Measurements from ENCODE around the gene MRPS18A. TPM values are rescaled to one million over a fixed set of nuclear protein-coding genes. Genes with fewer than 3 reads are reported as not detected.
A peak's percentile ranks its signal among the peaks of the same experiment; 100 is the strongest.

The MRPS18A gene
- total RNA-seq, 3 donors from 2014 or later, result 36.9 to 65.7 (median 61.9) TPM

DNA sequence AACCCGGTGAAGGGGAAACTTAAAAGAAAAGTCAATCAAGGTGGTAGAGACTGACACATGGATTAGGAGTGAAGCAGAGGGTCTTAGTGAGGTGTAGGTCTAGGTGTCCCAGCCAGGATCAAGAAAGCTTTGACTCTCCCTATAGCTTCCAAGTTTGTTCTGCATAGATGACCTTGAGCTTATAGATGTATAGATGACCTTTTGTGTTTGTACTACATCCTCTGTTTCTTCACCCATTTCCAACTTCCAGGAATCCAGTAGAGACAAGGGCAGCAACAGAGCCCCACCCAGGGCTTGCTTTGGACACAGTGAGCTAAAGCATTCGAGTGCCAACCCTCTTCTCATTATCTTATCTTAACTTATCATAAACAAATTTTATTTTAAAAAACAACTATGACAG lies 1.8 kb upstream of the MRPS18A start:
- intact Hi-C loops (cut with DNase I, micrococcal nuclease), result no loop called here
- ATAC-seq, result no peak

GRCh38 chr6:43687079-43687436 lies 533 bp downstream of the MRPS18A start:
- TF ChIP-seq, protein P1, sequence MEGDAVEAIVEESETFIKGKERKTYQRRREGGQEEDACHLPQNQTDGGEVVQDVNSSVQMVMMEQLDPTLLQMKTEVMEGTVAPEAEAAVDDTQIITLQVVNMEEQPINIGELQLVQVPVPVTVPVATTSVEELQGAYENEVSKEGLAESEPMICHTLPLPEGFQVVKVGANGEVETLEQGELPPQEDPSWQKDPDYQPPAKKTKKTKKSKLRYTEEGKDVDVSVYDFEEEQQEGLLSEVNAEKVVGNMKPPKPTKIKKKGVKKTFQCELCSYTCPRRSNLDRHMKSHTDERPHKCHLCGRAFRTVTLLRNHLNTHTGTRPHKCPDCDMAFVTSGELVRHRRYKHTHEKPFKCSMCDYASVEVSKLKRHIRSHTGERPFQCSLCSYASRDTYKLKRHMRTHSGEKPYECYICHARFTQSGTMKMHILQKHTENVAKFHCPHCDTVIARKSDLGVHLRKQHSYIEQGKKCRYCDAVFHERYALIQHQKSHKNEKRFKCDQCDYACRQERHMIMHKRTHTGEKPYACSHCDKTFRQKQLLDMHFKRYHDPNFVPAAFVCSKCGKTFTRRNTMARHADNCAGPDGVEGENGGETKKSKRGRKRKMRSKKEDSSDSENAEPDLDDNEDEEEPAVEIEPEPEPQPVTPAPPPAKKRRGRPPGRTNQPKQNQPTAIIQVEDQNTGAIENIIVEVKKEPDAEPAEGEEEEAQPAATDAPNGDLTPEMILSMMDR (IDR thresholded peaks at IDR 0.05), result no peak
- peak overlapping the region; percentile 68 for H3K4me3 ChIP-seq
- no peak for ATAC-seq
- no peaks in the 10 kb centered on the region for H3K9me3 ChIP-seq
- no peaks in the 10 kb centered on the region for H3K36me3 ChIP-seq (ENCODE audit: low read depth)
- no peak for DNase-seq
- intact Hi-C loops (cut with DNase I, micrococcal nuclease), result no loop called here
- peaks cover 42% of the 10 kb centered on the region for H3K4me1 ChIP-seq (ENCODE audit: low read depth)

More for the DNA sequence above, 1.8 kb upstream of the MRPS18A start:
- Histone ChIP-seq H3K36me3 (ENCODE audit: low read depth) (no peaks in the 10 kb centered on the region), H3K9me3 (no peaks in the 10 kb centered on the region), H3K4me3 (no peak overlapping the region), H3K4me1 (ENCODE audit: low read depth) (peaks cover 19% of the 10 kb centered on the region)
- TF ChIP-seq, protein P1 (IDR thresholded peaks at IDR 0.05), result no peak
- no peak for DNase-seq

GRCh38 chr6:43683708-43684455 lies 3.7 kb downstream of the MRPS18A start:
- DNase-seq, result no peak
- Histone ChIP-seq H3K4me1 (ENCODE audit: low read depth) (peaks cover 58% of the 10 kb centered on the region), H3K4me3 (no peak overlapping the region), H3K36me3 (ENCODE audit: low read depth) (no peaks in the 10 kb centered on the region), H3K9me3 (no peaks in the 10 kb centered on the region)
- intact Hi-C loops (cut with DNase I, micrococcal nuclease), result no loop called here
- TF ChIP-seq, protein P1 (IDR thresholded peaks at IDR 0.05), result no peak
- peak; percentile 58 for ATAC-seq

- H3K9me3 ChIP-seq, result no peaks in the 10 kb centered on the region
- H3K4me1 ChIP-seq (ENCODE audit: low read depth), result peaks cover 56% of the 10 kb centered on the region
- H3K4me3 ChIP-seq, result no peak overlapping the region
- no peak for DNase-seq
- no peak for ATAC-seq
- TF ChIP-seq, protein P1 (IDR thresholded peaks at IDR 0.05), result no peak
- intact Hi-C loops (cut with DNase I, micrococcal nuclease), result no loop called here
- no peaks in the 10 kb centered on the region for H3K36me3 ChIP-seq (ENCODE audit: low read depth)
These were observed 4.7 kb downstream of the MRPS18A start for GRCh38 chr6:43682724-43683429.

DNA sequence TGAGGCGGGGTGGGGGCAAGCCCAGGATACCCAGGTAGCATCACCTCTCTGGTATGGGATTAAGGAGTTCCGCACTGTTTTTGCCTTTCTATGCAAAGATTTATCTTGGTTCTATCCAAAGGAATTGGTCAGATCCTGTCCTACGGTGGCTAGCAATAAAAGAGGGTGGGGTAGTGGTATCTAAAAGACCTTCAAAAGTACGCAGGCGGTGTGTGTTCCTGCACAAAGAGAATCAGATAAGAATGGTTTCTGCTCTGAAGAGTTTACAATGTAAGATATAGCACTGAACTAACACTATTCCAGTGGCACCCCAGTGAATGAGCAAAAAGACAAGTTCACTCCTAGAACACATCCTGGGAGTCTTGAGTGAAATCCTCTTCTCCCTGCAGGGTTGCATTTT lies 6.3 kb downstream of the MRPS18A start:
- Histone ChIP-seq H3K9me3 (no peaks in the 10 kb centered on the region), H3K4me1 (ENCODE audit: low read depth) (peaks cover 58% of the 10 kb centered on the region), H3K36me3 (ENCODE audit: low read depth) (no peaks in the 10 kb centered on the region), H3K4me3 (no peak overlapping the region)
- DNase-seq, result peak in 1 of 3 donors; percentile 65
- peak; percentile 77 for ATAC-seq
- intact Hi-C loops (cut with DNase I, micrococcal nuclease), result no loop called here
- TF ChIP-seq, protein P1 (IDR thresholded peaks at IDR 0.05), result no peak

All from mucosa of descending colon (tissue), 3 donors.